Measurements from ENCODE around the gene MAP2K5.

Gene MAP2K5

GRCh38 chr15:67571648-67572415, 29.3 kb downstream of the MAP2K5 start:
- Histone ChIP-seq H3K27ac (ENCODE audit: low read length) (no peak overlapping the region), H2AFZ (ENCODE audit: low read depth, low read length) (no peak overlapping the region), H3K4me1 (ENCODE audit: low read length) (no peaks in the 10 kb centered on the region), H3K4me3 (ENCODE audit: low read length) (no peak overlapping the region), H3K27me3 (ENCODE audit: low read depth, low read length) (no peaks in the 10 kb centered on the region), H3K4me2 (ENCODE audit: low read length) (no peak overlapping the region), H3K36me3 (replicated peaks; ENCODE audit: low read depth, low read length) (no peaks in the 10 kb centered on the region), H4K20me1 (ENCODE audit: insufficient read depth, low read length) (no peaks in the 10 kb centered on the region), H3K79me2 (ENCODE audit: low read length) (no peaks in the 10 kb centered on the region), H3K9me3 (ENCODE audit: insufficient read depth, low read length) (no peaks in the 10 kb centered on the region), H3K9ac (ENCODE audit: low read length) (no peak overlapping the region)
- TF ChIP-seq CTCF (IDR thresholded peaks at IDR 0.05; ENCODE audit: low read depth, low read length) (no peak), EZH2phosphoT487 (IDR thresholded peaks at IDR 0.05; ENCODE audit: low read depth) (no peak)

- no peak overlapping the region for H3K4me3 ChIP-seq (ENCODE audit: low read length)
- H2AFZ ChIP-seq (ENCODE audit: low read depth, low read length) = no peak overlapping the region
- TF ChIP-seq CTCF (IDR thresholded peaks at IDR 0.05; ENCODE audit: low read depth, low read length) (no peak), EZH2phosphoT487 (IDR thresholded peaks at IDR 0.05; ENCODE audit: low read depth) (no peak)
- H3K79me2 ChIP-seq (ENCODE audit: low read length) = no peaks in the 10 kb centered on the region
- no peaks in the 10 kb centered on the region for H3K4me1 ChIP-seq (ENCODE audit: low read length)
- H3K27me3 ChIP-seq (ENCODE audit: low read depth, low read length) = no peaks in the 10 kb centered on the region
- no peaks in the 10 kb centered on the region for H3K36me3 ChIP-seq (replicated peaks; ENCODE audit: low read depth, low read length)
- no peak overlapping the region for H3K4me2 ChIP-seq (ENCODE audit: low read length)
- H4K20me1 ChIP-seq (ENCODE audit: insufficient read depth, low read length) = no peaks in the 10 kb centered on the region
- H3K9me3 ChIP-seq (ENCODE audit: insufficient read depth, low read length) = no peaks in the 10 kb centered on the region
- H3K27ac ChIP-seq (ENCODE audit: low read length) = no peak overlapping the region
- no peak overlapping the region for H3K9ac ChIP-seq (ENCODE audit: low read length)
Measured at GRCh38 chr15:67573194-67573593, 30.7 kb downstream of the MAP2K5 start.

GRCh38 chr15:67575039-67575502, 32.6 kb downstream of the MAP2K5 start:
- Histone ChIP-seq H3K9ac (ENCODE audit: low read length) (no peak overlapping the region), H4K20me1 (ENCODE audit: insufficient read depth, low read length) (no peaks in the 10 kb centered on the region), H3K4me3 (ENCODE audit: low read length) (no peak overlapping the region), H3K27ac (ENCODE audit: low read length) (no peak overlapping the region), H3K79me2 (ENCODE audit: low read length) (no peaks in the 10 kb centered on the region), H3K4me2 (ENCODE audit: low read length) (no peak overlapping the region), H3K36me3 (replicated peaks; ENCODE audit: low read depth, low read length) (no peaks in the 10 kb centered on the region), H3K9me3 (ENCODE audit: insufficient read depth, low read length) (no peaks in the 10 kb centered on the region), H3K27me3 (ENCODE audit: low read depth, low read length) (no peaks in the 10 kb centered on the region), H3K4me1 (ENCODE audit: low read length) (no peaks in the 10 kb centered on the region), H2AFZ (ENCODE audit: low read depth, low read length) (no peak overlapping the region)
- TF ChIP-seq CTCF (IDR thresholded peaks at IDR 0.05; ENCODE audit: low read depth, low read length) (no peak), EZH2phosphoT487 (IDR thresholded peaks at IDR 0.05; ENCODE audit: low read depth) (no peak)

GRCh38 chr15:67578020-67578600, 35.6 kb downstream of the MAP2K5 start:
- Histone ChIP-seq H3K4me2 (ENCODE audit: low read length) (no peak overlapping the region), H3K9ac (ENCODE audit: low read length) (no peak overlapping the region), H4K20me1 (ENCODE audit: insufficient read depth, low read length) (no peaks in the 10 kb centered on the region), H3K9me3 (ENCODE audit: insufficient read depth, low read length) (no peaks in the 10 kb centered on the region), H3K36me3 (replicated peaks; ENCODE audit: low read depth, low read length) (no peaks in the 10 kb centered on the region), H3K4me3 (ENCODE audit: low read length) (no peak overlapping the region), H3K27me3 (ENCODE audit: low read depth, low read length) (no peaks in the 10 kb centered on the region), H3K27ac (ENCODE audit: low read length) (no peak overlapping the region), H2AFZ (ENCODE audit: low read depth, low read length) (no peak overlapping the region), H3K79me2 (ENCODE audit: low read length) (no peaks in the 10 kb centered on the region), H3K4me1 (ENCODE audit: low read length) (no peaks in the 10 kb centered on the region)
- TF ChIP-seq EZH2phosphoT487 (IDR thresholded peaks at IDR 0.05; ENCODE audit: low read depth) (no peak), CTCF (IDR thresholded peaks at IDR 0.05; ENCODE audit: low read depth, low read length) (no peak)

Measured in OCI-LY3 (cell line).